Cardiac muscle cell (in vitro differentiated cells and primary cell): Measurements from ENCODE around the gene VKORC1L1. TPM values are rescaled to one million over a fixed set of nuclear protein-coding genes. Genes with fewer than 3 reads are reported as not detected.
A peak's percentile ranks its signal among the peaks of the same experiment; 100 is the strongest.
"Not testable (repeated sequence)": the region's sequence is repeated elsewhere in the genome, so short reads cannot be mapped to it uniquely, and the experiment has no call there.

Source experiments
- DNase-seq, 2 donors: peaks; one replicate each; pipeline versions ENCODE4 v3.0.0 to v3.0.0-alpha.2; 2010 to 2017; ENCODE audit warnings: low read depth in 1 of 2, low spot score in 1 of 2
- H3K27ac ChIP-seq: fragments of 200-600 bp; sonication (generic); 2 replicates; pipeline ENCODE4 v1.5.1; 2016
- H3K27me3 ChIP-seq: fragments of 200-600 bp; sonication (generic); 2 replicates; pipeline ENCODE4 v1.6.0; 2016; ENCODE audit warnings: control low read depth
- H3K36me3 ChIP-seq: fragments of 200-600 bp; sonication (generic); 2 replicates; pipeline ENCODE4 v1.5.1; 2016; ENCODE audit warnings: control low read depth
- H3K4me1 ChIP-seq: fragments of 200-600 bp; sonication (generic); 2 replicates; pipeline ENCODE4 v1.8.1; 2017; ENCODE audit warnings: low read depth, mild to moderate bottlenecking, mixed run types
- H3K4me3 ChIP-seq: fragments of 200-600 bp; sonication (generic); 2 replicates; pipeline ENCODE4 v1.5.1; 2016; ENCODE audit warnings: mild to moderate bottlenecking
- H3K9me3 ChIP-seq: fragments of 200-600 bp; sonication (generic); 2 replicates; pipeline ENCODE4 v1.5.1; 2017; ENCODE audit warnings: low read depth, mild to moderate bottlenecking, control low read depth
- CTCF ChIP-seq: IDR thresholded peaks from 2 replicates; pipeline ENCODE4 v1.5.1; 2012; ENCODE audit warnings: low read depth, mild to moderate bottlenecking, low read length
- polyA plus RNA-seq: library from polyadenylated mRNA; unstranded; fragments of >200 nt; fragmentation: Nextera tagmentation; extraction: Ambion mirVana; gene quantifications from 2 replicates; pipeline ENCODE4 v1.2.1, GENCODE V29; 2016
- total RNA-seq: library from RNA; depleted of rRNA; stranded (reverse); fragments of >200 nt; gene quantifications from 2 replicates; pipeline ENCODE4 v1.2.3, GENCODE V29; 2016

Gene VKORC1L1
- total and polyA plus RNA-seq, 2 experiments from 2014 or later, result 8.6 to 12.8 TPM

DNA sequence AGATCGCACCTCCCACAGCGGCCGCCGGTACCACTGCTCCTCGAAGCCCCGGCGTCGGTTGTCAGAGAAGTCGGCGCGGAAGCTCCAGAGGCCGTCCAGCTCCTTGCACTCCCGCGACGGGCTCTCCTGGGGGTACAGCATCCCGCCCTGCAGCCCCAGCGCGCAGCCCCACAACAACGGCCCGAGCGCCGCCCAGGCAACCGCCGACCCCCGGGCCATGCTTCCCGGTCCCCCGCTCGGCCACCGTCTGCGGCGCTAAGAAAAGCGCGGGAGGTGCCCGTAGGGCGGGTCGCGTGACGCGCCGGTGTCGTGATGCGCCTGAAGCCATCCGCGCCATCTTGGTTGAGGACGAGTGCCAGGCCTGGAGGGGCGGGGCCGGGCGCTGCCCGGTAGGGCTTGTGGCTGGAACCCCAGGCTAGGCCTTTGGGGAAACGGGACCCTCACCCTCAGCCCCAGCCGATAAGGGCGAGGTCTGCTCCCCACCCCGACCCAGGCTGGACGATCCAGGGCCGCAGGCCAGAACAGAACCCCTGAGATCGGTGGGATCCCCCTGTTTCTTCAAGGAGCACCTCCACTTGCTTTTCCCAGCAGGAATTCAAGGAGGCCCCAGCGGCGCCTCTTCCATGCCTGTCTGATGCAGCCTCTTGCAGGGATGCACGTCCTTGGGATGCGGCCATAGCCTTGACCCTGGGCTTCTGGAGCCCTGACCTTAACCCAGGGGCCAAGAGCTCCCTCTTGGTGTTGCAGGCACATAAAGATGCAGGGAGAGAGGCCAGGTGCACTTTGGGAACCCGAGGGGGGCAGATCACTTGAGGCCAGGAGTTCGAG lies 109.3 kb downstream of the VKORC1L1 start, which contains the start of gene GUSB:
Gene GUSB, minus strand, starts transcription at position 249 of the 828 bp plus-strand sequence. Its CDS starts 30 bp downstream, at position 219.
- H3K9me3 ChIP-seq, result no peaks in the 10 kb centered on the region
- no peak for TF ChIP-seq CTCF
- no peaks in the 10 kb centered on the region for H3K27me3 ChIP-seq
- peaks cover 7% of the 10 kb centered on the region for H3K4me1 ChIP-seq
- peak within 1 kb of the TSS; percentile 87 for H3K27ac ChIP-seq
- H3K4me3 ChIP-seq, result peak within 1 kb of the TSS; percentile 78
- H3K36me3 ChIP-seq, result no peaks in the 10 kb centered on the region
- DNase-seq, result peak; percentile 91 to 95

- no peak overlapping the region for H3K27ac ChIP-seq
- no peaks in the 10 kb centered on the region for H3K36me3 ChIP-seq
- no peak for TF ChIP-seq CTCF
- no peaks in the 10 kb centered on the region for H3K27me3 ChIP-seq
- H3K4me3 ChIP-seq, result no peak overlapping the region
- H3K9me3 ChIP-seq, result no peaks in the 10 kb centered on the region
- peaks cover 7% of the 10 kb centered on the region for H3K4me1 ChIP-seq
- no peak for DNase-seq
Observed at GRCh38 chr7:65983965-65984658, 111.2 kb downstream of the VKORC1L1 start.

- DNase-seq, result no peak
- H3K27ac ChIP-seq, result no peak overlapping the region
- TF ChIP-seq CTCF, result no peak
Observed at GRCh38 chr7:65988084-65988483, 115.2 kb downstream of the VKORC1L1 start.

DNA sequence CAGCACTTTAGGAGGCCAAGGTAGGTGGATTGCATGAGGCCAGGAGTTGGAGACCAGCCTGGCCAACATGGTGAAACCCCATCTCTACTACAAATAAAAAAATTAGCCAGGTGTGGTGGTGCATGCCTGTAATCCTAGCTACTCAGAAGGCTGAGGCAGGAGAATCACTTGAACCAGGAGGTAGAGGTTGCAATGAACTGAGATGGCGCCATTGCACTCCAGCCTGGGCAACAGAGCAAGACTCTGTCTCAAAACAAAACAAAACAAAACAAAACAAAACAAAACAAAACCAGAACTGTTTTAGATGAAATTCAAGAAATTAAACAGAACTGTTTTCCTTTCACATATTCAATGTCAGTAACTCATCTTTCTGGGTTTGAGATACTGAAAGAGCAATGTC lies 115.6 kb downstream of the VKORC1L1 start:
- not testable (repeated sequence) for H3K4me3 ChIP-seq, DNase-seq, H3K27me3 ChIP-seq, H3K36me3 ChIP-seq, H3K4me1 ChIP-seq, H3K9me3 ChIP-seq, H3K27ac ChIP-seq

More at GRCh38 chr7:65988084-65988483, 115.2 kb downstream of the VKORC1L1 start:
- no peaks in the 10 kb centered on the region for H3K9me3 ChIP-seq
- H3K36me3 ChIP-seq, result no peaks in the 10 kb centered on the region
- no peaks in the 10 kb centered on the region for H3K4me1 ChIP-seq
- H3K4me3 ChIP-seq, result no peak overlapping the region
- no peaks in the 10 kb centered on the region for H3K27me3 ChIP-seq

DNA sequence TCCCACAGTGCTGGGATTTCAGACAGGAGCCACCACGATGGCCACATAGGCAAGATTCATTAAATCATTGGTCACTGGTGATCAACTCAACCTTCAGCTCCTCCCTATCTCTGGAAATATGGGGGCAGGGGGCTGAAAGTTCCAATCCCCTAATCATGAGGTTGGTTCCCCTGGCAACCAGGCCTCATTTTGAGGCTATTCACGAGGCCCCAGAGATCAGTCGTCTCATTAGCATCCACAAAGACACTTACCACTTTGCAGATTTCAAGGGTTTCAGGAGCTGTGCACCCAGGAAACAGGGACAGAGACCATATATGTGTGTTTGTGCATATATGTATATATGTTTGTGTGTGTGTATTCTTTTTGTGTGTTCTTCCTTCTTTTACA lies 116.8 kb downstream of the VKORC1L1 start:
- Histone ChIP-seq H3K27me3 (no peaks in the 10 kb centered on the region), H3K27ac (no peak overlapping the region), H3K9me3 (no peaks in the 10 kb centered on the region), H3K4me3 (no peak overlapping the region), H3K36me3 (no peaks in the 10 kb centered on the region), H3K4me1 (no peaks in the 10 kb centered on the region)
- no peak for TF ChIP-seq CTCF
- DNase-seq, result no peak

- not testable (repeated sequence) for H3K27ac ChIP-seq
Observed at GRCh38 chr7:65991829-65992228, 119.0 kb downstream of the VKORC1L1 start.

More at GRCh38 chr7:65991829-65992228, 119.0 kb downstream of the VKORC1L1 start:
- H3K9me3 ChIP-seq, H3K4me3 ChIP-seq, H3K36me3 ChIP-seq, H3K4me1 ChIP-seq, H3K27me3 ChIP-seq, DNase-seq: not testable (repeated sequence)
